GM23248 (cell line): Measurements from ENCODE around the gene UNC5A. TPM values are rescaled to one million over a fixed set of nuclear protein-coding genes. Genes with fewer than 3 reads are reported as not detected.

Experiments used
- DNase-seq: peaks from one replicate; pipeline ENCODE4 v3.0.0-alpha.2; 2015
- H2AFZ ChIP-seq: fragments of 200-600 bp; sonication (generic); 2 replicates; pipeline ENCODE4 v1.6.1; 2016; ENCODE audit warnings: antibody characterized with exemption
- H3F3A ChIP-seq: fragments of 200-600 bp; sonication (generic); 2 replicates; pipeline ENCODE4 v1.6.1; 2016; ENCODE audit warnings: mild to moderate bottlenecking, antibody characterized with exemption, mixed run types; ENCODE audit not compliant: insufficient read depth
- H3K27ac ChIP-seq: fragments of 200-600 bp; sonication (generic); 2 replicates; pipeline ENCODE4 v1.5.1; 2016; ENCODE audit warnings: mild to moderate bottlenecking
- H3K27me3 ChIP-seq: fragments of 200-600 bp; sonication (generic); replicated peaks from 2 replicates; pipeline ENCODE4 v1.6.1; 2016; ENCODE audit warnings: mild to moderate bottlenecking; ENCODE audit not compliant: insufficient read depth
- H3K36me3 ChIP-seq: fragments of 200-600 bp; sonication (generic); 2 replicates; pipeline ENCODE4 v1.6.1; 2016; ENCODE audit warnings: low read depth, mild to moderate bottlenecking
- H3K4me1 ChIP-seq: fragments of 200-600 bp; sonication (generic); 2 replicates; pipeline ENCODE4 v1.6.1; 2016; ENCODE audit warnings: mild to moderate bottlenecking; ENCODE audit not compliant: insufficient read depth
- H3K4me2 ChIP-seq: fragments of 200-600 bp; sonication (generic); one replicate; pipeline ENCODE4 v1.6.1; 2016; ENCODE audit warnings: mild to moderate bottlenecking; ENCODE audit not compliant: unreplicated experiment
- H3K4me3 ChIP-seq: fragments of 200-600 bp; sonication (generic); 2 replicates; pipeline ENCODE4 v1.5.1; 2016; ENCODE audit warnings: mild to moderate bottlenecking
- H3K79me2 ChIP-seq: fragments of 200-600 bp; sonication (generic); 2 replicates; pipeline ENCODE4 v1.6.1; 2016; ENCODE audit warnings: mild to moderate bottlenecking; ENCODE audit not compliant: insufficient read depth
- H3K9ac ChIP-seq: fragments of 200-600 bp; sonication (generic); 2 replicates; pipeline ENCODE4 v1.6.1; 2016; ENCODE audit warnings: mild to moderate bottlenecking
- H3K9me2 ChIP-seq: fragments of 200-600 bp; sonication (generic); 2 replicates; pipeline ENCODE4 v1.6.1; 2016; ENCODE audit warnings: mixed run types, mild to moderate bottlenecking, moderate library complexity; ENCODE audit not compliant: insufficient read depth
- H3K9me3 ChIP-seq: fragments of 200-600 bp; sonication (generic); one replicate; pipeline ENCODE4 v1.6.1; 2017; ENCODE audit warnings: low read depth
- H4K20me1 ChIP-seq: fragments of 200-600 bp; sonication (generic); 2 replicates; pipeline ENCODE4 v1.6.0; 2016; ENCODE audit not compliant: insufficient read depth
- EZH2 ChIP-seq: fragments of 200-600 bp; sonication (generic); IDR thresholded peaks from 2 replicates; pipeline ENCODE4 v1.6.1; 2018; ENCODE audit warnings: antibody characterized with exemption, mild to moderate bottlenecking; ENCODE audit not compliant: insufficient read depth, poor library complexity, severe bottlenecking
- EZH2phosphoT487 ChIP-seq: fragments of 200-600 bp; sonication (generic); IDR thresholded peaks from 2 replicates; pipeline ENCODE4 v1.6.1; 2018; ENCODE audit warnings: antibody characterized with exemption, moderate library complexity, mild to moderate bottlenecking, low read depth; ENCODE audit not compliant: insufficient read depth
- WGBS, 2 experiments: methylation state at CpG; one replicate each; pipeline ENCODE4 v1.1.6; 2015 to 2017; ENCODE audit warnings: low lambda C conversion rate in 2 of 2, low coverage in 1 of 2; ENCODE audit errors: missing lambda C conversion rate in 2 of 2; 5-methylcytosine and 5-hydroxymethylcytosine counted together
- in situ Hi-C: fragments of 300-500 bp; cut with MboI; formaldehyde crosslinking; loops from 2 replicates; pipeline ENCODE4 v1.15.0; 2020
- polyA plus RNA-seq: library from polyadenylated mRNA; unstranded; fragments of >200 nt; fragmentation: Nextera tagmentation; extraction: Ambion mirVana; gene quantifications from 2 replicates; pipeline ENCODE4 v1.2.1, GENCODE V29; 2016
- total RNA-seq: library from RNA; depleted of rRNA; stranded (reverse); fragments of >200 nt; shearing (Covaris generic); gene quantifications from 2 replicates; pipeline ENCODE4 v1.2.3, GENCODE V29; 2014

The UNC5A gene
- total and polyA plus RNA-seq, 2 experiments from 2014 or later = not detected

DNA sequence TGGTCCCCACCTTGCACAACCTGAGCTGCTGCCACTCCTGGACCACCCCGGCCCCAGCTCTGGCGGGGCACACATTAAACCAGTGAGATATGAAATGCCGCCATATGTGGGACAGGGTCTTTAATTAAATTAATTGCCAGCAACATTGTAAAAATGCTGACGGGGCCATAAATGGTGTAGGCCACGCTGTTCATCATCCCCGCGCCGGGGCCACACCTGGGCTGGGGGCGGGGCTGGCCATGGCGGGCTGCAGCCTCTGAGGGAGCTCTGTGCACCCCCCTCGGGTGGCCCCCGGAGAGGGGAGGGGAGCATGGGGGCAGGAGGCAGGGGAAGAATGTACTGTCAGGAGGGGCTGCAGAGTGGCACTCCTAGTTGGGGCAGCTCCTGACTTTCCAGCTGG lies 41.0 kb downstream of the UNC5A start:
- no peaks in the 10 kb centered on the region for H4K20me1 ChIP-seq
- H3K9me3 ChIP-seq = no peaks in the 10 kb centered on the region
- H3K4me3 ChIP-seq = no peak overlapping the region
- no peak for DNase-seq
- in situ Hi-C loops = no loop called here
- H3K4me1 ChIP-seq = no peaks in the 10 kb centered on the region
- H3K27me3 ChIP-seq = peaks cover 3% of the 10 kb centered on the region; the same call in 1 of the 2 replicates
- no peaks in the 10 kb centered on the region for H3K36me3 ChIP-seq
- no peak overlapping the region for H3K4me2 ChIP-seq
- no peaks in the 10 kb centered on the region for H3F3A ChIP-seq
- H3K79me2 ChIP-seq = no peaks in the 10 kb centered on the region
- WGBS, 2 experiments = 37 to 51% methylated on average over 11 to 12 of the region's 12 CpGs
- H2AFZ ChIP-seq = no peak overlapping the region
- no peak for TF ChIP-seq EZH2phosphoT487
- no peak for TF ChIP-seq EZH2
- no peak overlapping the region for H3K27ac ChIP-seq
- H3K9me2 ChIP-seq = no peaks in the 10 kb centered on the region
- H3K9ac ChIP-seq = no peak overlapping the region

DNA sequence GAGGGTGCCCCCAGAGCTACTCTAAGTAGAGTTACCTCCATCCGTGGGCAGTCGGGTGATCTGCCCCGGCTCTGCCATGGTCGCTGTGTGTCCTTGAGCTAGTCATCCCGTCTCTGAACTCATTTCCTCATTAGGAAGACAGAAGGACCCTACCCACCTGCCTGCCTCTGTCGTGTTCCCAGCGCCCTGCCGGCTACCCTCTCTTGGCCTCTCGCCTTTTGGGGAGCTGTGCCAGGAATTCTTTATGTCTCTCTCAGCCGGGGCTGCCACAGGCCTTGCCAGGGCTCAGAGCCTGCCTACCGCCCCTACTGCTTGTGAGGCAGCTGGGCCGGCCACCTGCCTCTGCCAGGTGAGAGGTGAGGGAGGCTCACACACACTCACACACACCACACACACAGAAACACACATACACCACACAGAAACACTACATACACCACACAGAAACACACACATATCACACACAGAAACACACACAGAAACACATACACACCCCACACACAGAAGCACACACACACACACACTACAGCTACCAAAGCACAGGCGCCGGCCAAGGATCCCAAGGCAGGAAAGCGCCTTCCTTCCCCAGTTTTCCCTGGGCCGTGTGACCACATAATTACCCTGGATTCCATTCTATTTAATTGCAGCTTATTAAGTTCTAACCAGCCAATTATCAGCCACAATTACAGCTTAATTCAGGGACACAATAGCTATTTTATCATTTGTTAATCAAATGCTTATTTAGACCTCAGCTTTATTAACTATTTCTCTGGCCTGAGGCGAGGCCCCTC lies 41.7 kb downstream of the UNC5A start:
- H3K36me3 ChIP-seq = no peaks in the 10 kb centered on the region
- H3K27ac ChIP-seq = no peak overlapping the region
- no peak overlapping the region for H2AFZ ChIP-seq
- no peaks in the 10 kb centered on the region for H3K9me2 ChIP-seq
- H3F3A ChIP-seq = no peaks in the 10 kb centered on the region
- TF ChIP-seq EZH2 (no peak), EZH2phosphoT487 (no peak)
- H3K27me3 ChIP-seq = peaks cover 3% of the 10 kb centered on the region; the same call in 1 of the 2 replicates
- DNase-seq = no peak
- in situ Hi-C loops = no loop called here
- H3K4me2 ChIP-seq = no peak overlapping the region
- H3K4me1 ChIP-seq = no peaks in the 10 kb centered on the region
- H3K9me3 ChIP-seq = no peaks in the 10 kb centered on the region
- WGBS, 2 experiments = 61 to 64% methylated on average over 17 of the region's 17 CpGs
- H3K4me3 ChIP-seq = no peak overlapping the region
- no peak overlapping the region for H3K9ac ChIP-seq
- no peaks in the 10 kb centered on the region for H3K79me2 ChIP-seq
- no peaks in the 10 kb centered on the region for H4K20me1 ChIP-seq

DNA sequence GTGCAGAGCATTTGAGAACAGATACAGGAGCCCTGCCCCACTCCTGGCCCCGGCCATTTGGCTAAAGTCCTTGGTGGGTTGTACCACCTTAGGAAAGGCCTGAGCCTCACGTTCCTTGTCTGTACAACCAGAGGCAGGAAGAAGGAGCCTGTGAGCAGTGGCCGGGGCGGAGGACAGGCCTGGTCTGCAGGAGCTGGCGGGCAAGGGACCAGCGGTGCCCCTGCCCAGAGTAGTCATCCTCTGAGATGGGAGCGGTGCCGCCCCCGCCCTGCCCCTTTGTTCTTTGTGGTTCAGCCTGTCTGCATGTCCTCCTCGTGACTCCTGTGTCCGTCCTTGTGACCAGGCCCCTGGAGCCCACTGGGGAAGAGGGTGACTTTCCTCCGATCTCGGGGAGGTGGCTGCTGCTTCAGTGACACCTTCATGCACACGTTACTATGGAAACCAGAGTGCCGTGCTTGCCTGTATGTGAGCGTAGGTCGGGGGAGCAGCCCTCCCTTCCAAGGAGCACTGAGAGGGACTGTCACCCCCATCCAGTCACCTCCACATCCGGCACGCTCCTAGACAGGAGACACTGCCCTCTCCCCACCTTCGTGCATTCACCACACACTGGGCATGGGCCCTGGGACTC lies 42.9 kb downstream of the UNC5A start:
- no peak for DNase-seq
- in situ Hi-C loops = no loop called here
- no peak overlapping the region for H2AFZ ChIP-seq

DNA sequence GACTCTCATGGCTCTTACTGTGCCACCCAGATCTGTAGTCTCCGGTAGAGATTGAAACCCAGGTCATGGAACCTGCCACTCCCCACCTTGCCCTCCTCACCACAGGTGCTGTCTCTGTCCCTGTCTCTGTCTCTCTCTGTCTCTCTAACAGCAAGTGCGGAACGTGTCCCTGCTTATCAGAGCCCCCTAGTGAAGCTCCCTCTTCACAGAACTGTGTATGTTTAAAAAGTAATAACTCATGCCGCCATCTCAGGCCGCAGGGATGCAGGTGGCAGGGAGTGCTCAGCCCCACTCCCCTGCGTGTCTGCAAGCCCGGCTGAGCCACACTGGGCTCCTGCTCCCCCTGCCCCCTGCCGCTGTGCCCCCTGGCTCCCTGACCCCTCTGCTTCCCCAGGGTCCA lies 43.8 kb downstream of the UNC5A start:
- H2AFZ ChIP-seq = no peak overlapping the region
- H3K4me2 ChIP-seq = no peak overlapping the region
- no peak for TF ChIP-seq EZH2
- TF ChIP-seq EZH2phosphoT487 = no peak
- no peaks in the 10 kb centered on the region for H4K20me1 ChIP-seq
- H3K27me3 ChIP-seq = no peaks in the 10 kb centered on the region; the same call in 1 of the 2 replicates
- WGBS, 2 experiments = 45 to 49% methylated on average over 8 of the region's 8 CpGs
- H3K27ac ChIP-seq = no peak overlapping the region
- no peaks in the 10 kb centered on the region for H3K4me1 ChIP-seq
- H3K9me3 ChIP-seq = no peaks in the 10 kb centered on the region
- no peak overlapping the region for H3K4me3 ChIP-seq
- in situ Hi-C loops = no loop called here
- no peak for DNase-seq
- no peaks in the 10 kb centered on the region for H3K79me2 ChIP-seq
- H3K9ac ChIP-seq = no peak overlapping the region
- no peaks in the 10 kb centered on the region for H3K36me3 ChIP-seq
- H3K9me2 ChIP-seq = no peaks in the 10 kb centered on the region
- no peaks in the 10 kb centered on the region for H3F3A ChIP-seq

More for the DNA sequence above, 42.9 kb downstream of the UNC5A start:
- no peak overlapping the region for H3K9ac ChIP-seq
- no peaks in the 10 kb centered on the region for H3K79me2 ChIP-seq
- no peaks in the 10 kb centered on the region for H4K20me1 ChIP-seq
- H3K4me3 ChIP-seq = no peak overlapping the region
- H3K27ac ChIP-seq = no peak overlapping the region
- no peak overlapping the region for H3K4me2 ChIP-seq
- H3K36me3 ChIP-seq = no peaks in the 10 kb centered on the region
- H3K9me3 ChIP-seq = no peaks in the 10 kb centered on the region
- H3K4me1 ChIP-seq = no peaks in the 10 kb centered on the region
- no peaks in the 10 kb centered on the region for H3K9me2 ChIP-seq
- 56 to 57% methylated on average over 19 to 20 of the region's 20 CpGs for WGBS, 2 experiments
- no peak for TF ChIP-seq EZH2phosphoT487
- no peaks in the 10 kb centered on the region for H3F3A ChIP-seq
- H3K27me3 ChIP-seq = no peaks in the 10 kb centered on the region; the same call in 1 of the 2 replicates
